ENCODE results near the gene MYADM.

Gene MYADM

GRCh38 chr19:53885036-53885435 lies 17.4 kb downstream of the MYADM start:
- no peak for DNase-seq

DNA sequence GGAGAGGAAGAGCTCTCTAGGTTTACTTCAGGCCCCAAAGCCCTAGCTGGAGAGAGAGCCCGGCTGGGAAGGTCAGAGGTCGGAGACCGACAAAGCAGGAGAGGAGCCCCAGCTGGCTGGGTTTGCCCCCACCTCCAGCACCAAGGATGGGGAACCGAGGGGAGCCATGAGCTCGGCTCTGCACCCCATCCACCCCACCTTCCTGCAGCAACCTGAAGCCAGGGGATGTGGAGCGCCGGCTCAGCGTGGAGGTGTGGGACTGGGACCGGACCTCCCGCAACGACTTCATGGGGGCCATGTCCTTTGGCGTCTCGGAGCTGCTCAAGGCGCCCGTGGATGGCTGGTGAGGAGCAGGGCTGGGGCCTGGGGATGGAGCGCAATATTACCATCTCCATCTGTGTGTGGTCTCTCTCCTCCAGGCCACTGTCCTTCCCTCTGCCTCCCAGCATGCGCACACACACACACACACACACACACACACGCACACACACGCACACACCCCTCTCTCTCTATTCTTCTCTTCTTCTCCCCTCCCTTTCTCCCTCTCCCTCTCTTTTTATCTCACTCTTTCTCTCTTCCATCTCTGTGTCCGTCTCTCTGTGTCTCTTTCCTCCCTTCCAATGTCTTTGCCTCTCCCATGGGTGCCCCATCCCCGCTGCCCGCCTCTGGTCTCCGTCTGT lies 24.8 kb downstream of the MYADM start:
- DNase-seq, result no peak

DNA sequence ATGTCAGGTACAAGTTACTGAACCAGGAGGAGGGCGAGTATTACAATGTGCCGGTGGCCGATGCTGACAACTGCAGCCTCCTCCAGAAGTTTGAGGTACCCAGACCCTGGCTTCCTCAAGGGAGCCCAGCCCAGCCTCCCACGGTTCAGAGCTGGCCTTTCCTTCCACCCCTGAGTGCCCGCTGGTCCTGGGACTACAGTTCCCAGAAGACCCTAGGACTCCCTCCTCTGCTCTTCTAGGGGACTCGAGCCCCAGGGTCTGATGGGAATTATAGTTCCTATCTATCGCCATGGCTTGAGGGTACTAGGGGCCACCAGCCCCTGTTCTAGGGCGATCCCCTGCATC lies 25.3 kb downstream of the MYADM start:
- no peak for DNase-seq

- no peak for DNase-seq
Measured at GRCh38 chr19:53894707-53895106, 27.0 kb downstream of the MYADM start.

GRCh38 chr19:53896682-53897081 lies 29.0 kb downstream of the MYADM start:
- no peak for DNase-seq

GRCh38 chr19:53897459-53897858 lies 29.8 kb downstream of the MYADM start:
- no peak for DNase-seq

DNA sequence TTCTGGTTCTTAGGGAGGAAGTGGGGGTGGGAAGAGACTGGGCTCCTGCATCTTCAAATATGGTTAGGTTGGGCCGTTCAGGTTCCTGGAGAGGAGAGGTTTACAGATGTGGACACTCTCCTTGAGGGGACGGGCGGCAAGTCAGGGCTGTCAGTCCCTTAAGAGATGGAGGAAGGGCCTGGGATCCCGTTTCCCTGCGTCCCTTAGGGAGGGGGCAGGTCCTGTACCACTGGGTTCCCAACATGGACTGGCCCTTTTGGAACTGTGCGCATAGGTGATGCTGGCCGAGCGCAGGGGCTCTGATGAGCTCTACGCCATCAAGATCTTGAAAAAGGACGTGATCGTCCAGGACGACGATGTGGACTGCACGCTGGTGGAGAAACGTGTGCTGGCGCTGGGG lies 30.5 kb downstream of the MYADM start:
- no peak for DNase-seq

DNA sequence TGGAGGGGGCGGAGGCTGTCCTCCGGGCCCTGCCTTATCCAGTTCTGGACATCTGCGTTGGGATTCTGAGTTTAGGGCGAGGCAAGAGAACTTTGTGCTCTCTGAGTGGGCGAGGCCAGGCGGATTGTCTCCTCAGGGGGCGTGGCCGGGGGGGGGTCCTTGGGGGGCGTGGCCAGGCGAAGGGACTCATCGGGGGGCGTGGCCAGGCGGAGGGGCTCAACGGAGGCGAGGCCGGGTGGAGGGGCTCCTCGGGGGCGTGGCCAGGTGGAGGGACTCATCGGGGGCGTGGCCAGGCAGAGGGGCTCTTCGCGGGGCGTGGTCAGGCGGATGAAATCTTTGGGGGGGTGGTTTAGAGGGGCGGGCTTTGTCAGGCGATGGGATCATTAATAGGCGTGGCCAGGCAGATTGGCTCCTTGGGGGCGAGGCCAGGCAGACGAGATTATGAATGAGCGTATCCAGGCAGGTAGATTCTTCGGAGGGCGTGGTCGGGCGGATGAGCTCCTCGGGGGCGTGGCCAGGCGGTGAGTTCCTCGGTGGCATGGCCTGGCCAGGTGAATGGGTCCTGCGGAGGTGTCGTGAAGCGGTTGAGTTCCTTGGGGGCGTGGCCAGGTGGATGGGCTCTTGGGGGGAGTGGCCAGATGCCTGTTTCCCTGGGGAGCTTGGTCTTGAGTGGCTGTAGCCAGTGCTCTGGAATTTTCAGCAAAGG lies 31.1 kb downstream of the MYADM start:
- peak; percentile 10 for DNase-seq

GRCh38 chr19:53900191-53900860 lies 32.6 kb downstream of the MYADM start:
- no peak for DNase-seq

DNA sequence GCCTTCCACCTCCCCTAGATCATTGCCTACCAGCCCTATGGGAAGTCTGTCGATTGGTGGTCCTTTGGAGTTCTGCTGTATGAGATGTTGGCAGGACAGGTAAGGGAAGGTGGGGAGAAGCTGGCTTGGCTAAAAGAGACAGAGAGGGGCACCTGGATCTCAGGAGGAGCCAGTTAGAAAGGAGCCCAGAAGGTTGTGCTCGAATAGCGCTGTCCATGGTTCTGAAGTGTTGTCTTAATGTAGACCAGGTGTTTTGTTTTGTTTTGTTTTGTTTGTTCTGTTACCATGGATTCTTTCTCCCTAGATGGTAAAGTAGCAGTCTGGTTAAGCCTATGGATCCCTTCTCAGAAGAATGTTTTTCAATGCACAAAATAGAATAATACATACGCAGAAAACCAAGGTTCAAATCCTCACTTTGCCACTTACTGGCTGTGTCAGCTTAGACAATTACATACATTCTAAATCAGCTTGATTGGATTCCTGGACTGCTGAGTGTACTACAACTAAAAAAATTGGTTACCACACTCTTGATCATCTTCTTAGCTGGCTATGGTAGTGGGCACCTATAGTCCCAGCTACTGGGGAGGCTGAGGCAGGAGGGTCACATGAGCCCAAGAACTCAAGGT lies 35.5 kb downstream of the MYADM start:
- DNase-seq, result no peak

GRCh38 chr19:53904909-53905308 lies 37.2 kb downstream of the MYADM start:
- DNase-seq, result no peak

GRCh38 chr19:53905787-53906186 lies 38.1 kb downstream of the MYADM start:
- no peak for DNase-seq

- DNase-seq, result no peak
Measured at GRCh38 chr19:53906211-53907192, 38.8 kb downstream of the MYADM start.

DNA sequence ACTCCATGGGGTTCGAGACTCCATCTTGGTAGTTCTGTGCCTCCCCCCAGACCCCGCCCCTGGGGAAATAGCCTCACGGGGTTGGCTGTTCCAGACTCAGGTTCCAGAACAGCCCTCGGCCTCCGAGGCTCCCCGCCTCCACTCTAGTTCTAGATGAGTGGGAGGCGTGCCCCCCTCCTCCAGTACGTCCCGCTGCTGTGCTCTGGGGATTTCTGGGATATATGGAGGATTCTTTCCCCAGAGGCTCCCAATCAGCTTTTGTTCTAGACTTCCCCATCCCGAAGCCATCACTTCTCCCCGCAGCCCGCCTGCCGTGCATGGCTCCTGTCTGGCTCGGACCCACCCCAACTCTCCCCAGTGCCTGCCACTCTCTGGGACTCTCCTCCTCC lies 39.5 kb downstream of the MYADM start:
- no peak for DNase-seq

DNA sequence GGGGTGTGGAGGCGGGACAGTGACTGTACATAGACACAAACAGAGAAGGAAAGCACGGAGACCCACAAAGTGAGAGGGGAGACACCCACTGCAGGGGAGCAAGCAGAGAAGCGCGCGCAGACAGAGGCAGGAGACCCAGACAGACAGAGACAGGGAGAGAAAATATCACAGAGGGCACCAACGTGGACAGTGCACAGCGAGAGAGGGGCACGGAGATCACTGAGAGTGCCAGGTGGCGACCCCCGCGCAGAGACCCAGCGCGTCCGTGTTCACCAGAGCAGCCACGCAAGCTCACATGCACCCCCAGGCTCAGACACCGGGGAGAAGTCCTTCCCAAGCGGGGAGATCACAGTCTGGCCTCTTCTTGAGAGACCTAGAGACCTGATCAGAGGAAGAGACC lies 40.0 kb downstream of the MYADM start:
- DNase-seq, result no peak

GRCh38 chr19:53908106-53908934 lies 40.6 kb downstream of the MYADM start:
- DNase-seq, result peak; percentile 3

DNA sequence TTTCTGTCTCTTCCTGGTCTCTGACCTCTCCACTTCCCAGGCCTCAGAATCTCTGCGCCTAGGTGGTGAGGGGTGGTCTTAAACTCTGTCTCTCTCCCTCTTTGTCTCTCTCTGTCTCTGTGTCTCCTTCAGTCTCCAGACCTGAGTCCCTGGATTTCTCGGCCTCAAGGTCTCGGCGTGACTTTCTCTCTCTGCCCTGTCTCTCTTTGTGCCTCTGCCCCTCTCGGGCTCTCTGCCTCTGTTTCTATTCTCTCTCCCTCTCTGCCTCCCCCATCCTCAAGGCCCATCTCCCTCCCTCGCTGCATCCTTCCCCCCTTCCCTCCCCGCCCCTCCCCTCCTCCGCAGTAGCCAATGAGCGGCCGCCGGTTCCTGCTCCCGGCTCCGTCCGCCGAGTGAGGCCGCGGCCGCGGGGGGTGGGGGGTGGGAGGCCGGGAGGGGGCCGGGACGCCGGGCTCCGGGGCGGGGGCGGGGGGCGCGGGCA lies 41.3 kb downstream of the MYADM start, which contains the start of gene CACNG7:
Gene CACNG7 (plus strand): TSS at position 344 of the 481 bp plus-strand sequence. CDS start 3,554 bp downstream, outside the sequence.
- DNase-seq, result no peak

GRCh38 chr19:53909471-53910169 lies 41.9 kb downstream of the MYADM start:
- DNase-seq, result no peak

- no peak for DNase-seq
Measured at GRCh38 chr19:53910170-53910518, 42.5 kb downstream of the MYADM start.

DNA sequence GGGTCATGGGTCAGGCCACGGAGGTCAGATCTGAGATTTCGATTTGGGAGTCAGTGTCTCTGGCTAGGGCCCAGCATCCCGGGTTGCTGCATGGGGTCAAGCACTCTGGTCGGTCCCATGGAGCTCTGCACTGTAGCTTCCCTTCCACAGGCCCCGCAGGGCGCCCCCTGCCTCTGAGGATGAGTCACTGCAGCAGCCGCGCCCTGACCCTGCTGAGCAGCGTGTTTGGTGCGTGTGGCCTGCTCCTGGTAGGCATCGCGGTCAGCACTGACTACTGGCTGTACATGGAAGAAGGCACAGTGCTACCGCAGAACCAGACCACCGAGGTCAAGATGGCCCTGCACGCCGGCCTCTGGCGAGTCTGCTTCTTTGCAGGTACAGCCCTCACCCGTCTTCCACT lies 45.0 kb downstream of the MYADM start:
- DNase-seq, result no peak

DNA sequence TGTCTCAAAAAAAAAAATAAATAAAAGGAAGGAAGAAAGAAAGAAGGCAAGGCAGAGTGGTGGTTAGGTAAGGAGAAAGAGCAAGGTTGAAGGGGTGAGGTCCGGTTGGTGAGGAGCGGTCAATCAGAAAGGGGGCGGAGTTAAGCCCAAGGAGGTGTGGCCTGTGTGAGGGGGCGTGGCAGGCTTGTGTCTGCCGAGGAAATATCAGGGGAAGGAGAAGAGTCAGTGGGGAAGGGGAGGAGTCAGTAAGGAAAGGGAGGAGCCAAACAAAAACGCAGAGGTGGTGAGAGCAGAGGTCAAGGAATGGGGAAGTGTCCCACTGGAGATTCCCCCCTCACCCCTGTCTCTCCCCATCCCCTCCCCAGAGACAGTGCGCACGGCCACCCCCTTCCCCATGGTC lies 47.3 kb downstream of the MYADM start:
- no peak for DNase-seq
